ENCODE measurements around the gene ZNF3.

Gene ZNF3

DNA sequence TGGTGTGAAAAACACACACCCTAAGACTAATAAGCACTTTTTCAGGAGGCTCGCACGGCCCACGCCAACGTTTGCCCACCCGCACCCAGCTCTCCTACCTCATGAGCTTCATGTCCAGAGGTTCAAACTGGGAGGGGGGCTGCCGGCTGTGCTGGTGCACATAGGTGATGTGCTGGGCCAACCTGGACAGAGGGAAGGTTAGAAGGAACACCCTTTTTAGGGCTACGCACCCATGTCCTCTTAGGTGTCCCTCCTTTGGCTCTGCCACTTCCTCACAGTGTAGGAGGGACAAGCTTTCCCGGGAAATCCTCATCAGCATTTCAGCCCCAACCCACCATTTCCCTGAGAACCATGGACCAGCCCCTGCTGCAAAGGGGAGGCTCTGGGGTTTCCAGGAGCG is 13.8 kb upstream of the ZNF3 start:
- no peak for ATAC-seq
- TF ChIP-seq PPARA (CRISPR knock-in tag; IDR thresholded peaks at IDR 0.05; ENCODE audit: borderline replicate concordance), result no peak
- no peak for TF ChIP-seq TOX (CRISPR knock-in tag; IDR thresholded peaks at IDR 0.05; ENCODE audit: borderline replicate concordance)
- no peak for TF ChIP-seq ZNF70 (CRISPR knock-in tag; IDR thresholded peaks at IDR 0.05)
- no peak for TF ChIP-seq ZNF565 (CRISPR knock-in tag; conservative IDR thresholded peaks at IDR 0.05; ENCODE audit: low read depth)
- TF ChIP-seq, protein P1, sequence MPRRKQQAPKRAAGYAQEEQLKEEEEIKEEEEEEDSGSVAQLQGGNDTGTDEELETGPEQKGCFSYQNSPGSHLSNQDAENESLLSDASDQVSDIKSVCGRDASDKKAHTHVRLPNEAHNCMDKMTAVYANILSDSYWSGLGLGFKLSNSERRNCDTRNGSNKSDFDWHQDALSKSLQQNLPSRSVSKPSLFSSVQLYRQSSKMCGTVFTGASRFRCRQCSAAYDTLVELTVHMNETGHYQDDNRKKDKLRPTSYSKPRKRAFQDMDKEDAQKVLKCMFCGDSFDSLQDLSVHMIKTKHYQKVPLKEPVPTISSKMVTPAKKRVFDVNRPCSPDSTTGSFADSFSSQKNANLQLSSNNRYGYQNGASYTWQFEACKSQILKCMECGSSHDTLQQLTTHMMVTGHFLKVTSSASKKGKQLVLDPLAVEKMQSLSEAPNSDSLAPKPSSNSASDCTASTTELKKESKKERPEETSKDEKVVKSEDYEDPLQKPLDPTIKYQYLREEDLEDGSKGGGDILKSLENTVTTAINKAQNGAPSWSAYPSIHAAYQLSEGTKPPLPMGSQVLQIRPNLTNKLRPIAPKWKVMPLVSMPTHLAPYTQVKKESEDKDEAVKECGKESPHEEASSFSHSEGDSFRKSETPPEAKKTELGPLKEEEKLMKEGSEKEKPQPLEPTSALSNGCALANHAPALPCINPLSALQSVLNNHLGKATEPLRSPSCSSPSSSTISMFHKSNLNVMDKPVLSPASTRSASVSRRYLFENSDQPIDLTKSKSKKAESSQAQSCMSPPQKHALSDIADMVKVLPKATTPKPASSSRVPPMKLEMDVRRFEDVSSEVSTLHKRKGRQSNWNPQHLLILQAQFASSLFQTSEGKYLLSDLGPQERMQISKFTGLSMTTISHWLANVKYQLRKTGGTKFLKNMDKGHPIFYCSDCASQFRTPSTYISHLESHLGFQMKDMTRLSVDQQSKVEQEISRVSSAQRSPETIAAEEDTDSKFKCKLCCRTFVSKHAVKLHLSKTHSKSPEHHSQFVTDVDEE (CRISPR knock-in tag; IDR thresholded peaks at IDR 0.05), result no peak
- no peak for TF ChIP-seq TCF4 (CRISPR knock-in tag; IDR thresholded peaks at IDR 0.05; ENCODE audit: borderline replicate concordance)
- no peak for TF ChIP-seq ISL1 (CRISPR knock-in tag; IDR thresholded peaks at IDR 0.05)
- TF ChIP-seq, protein P2, sequence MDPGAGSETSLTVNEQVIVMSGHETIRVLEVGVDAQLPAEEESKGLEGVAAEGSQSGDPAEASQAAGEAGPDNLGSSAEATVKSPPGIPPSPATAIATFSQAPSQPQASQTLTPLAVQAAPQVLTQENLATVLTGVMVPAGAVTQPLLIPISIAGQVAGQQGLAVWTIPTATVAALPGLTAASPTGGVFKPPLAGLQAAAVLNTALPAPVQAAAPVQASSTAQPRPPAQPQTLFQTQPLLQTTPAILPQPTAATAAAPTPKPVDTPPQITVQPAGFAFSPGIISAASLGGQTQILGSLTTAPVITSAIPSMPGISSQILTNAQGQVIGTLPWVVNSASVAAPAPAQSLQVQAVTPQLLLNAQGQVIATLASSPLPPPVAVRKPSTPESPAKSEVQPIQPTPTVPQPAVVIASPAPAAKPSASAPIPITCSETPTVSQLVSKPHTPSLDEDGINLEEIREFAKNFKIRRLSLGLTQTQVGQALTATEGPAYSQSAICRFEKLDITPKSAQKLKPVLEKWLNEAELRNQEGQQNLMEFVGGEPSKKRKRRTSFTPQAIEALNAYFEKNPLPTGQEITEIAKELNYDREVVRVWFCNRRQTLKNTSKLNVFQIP (CRISPR knock-in tag; IDR thresholded peaks at IDR 0.05; ENCODE audit: borderline replicate concordance, low read depth), result no peak
- TF ChIP-seq BACH2 (CRISPR knock-in tag; IDR thresholded peaks at IDR 0.05; ENCODE audit: borderline replicate concordance), result no peak
- no peak for TF ChIP-seq ZC3H10 (CRISPR knock-in tag; IDR thresholded peaks at IDR 0.05)
- TF ChIP-seq ARNTL (CRISPR knock-in tag; IDR thresholded peaks at IDR 0.05; ENCODE audit: borderline replicate concordance, low read depth), result no peak
- no peak for TF ChIP-seq GLIS3 (CRISPR knock-in tag; IDR thresholded peaks at IDR 0.05)
- TF ChIP-seq SNAI2 (CRISPR knock-in tag; IDR thresholded peaks at IDR 0.05), result no peak
- no peak for TF ChIP-seq RARB (CRISPR knock-in tag; IDR thresholded peaks at IDR 0.05)

DNA sequence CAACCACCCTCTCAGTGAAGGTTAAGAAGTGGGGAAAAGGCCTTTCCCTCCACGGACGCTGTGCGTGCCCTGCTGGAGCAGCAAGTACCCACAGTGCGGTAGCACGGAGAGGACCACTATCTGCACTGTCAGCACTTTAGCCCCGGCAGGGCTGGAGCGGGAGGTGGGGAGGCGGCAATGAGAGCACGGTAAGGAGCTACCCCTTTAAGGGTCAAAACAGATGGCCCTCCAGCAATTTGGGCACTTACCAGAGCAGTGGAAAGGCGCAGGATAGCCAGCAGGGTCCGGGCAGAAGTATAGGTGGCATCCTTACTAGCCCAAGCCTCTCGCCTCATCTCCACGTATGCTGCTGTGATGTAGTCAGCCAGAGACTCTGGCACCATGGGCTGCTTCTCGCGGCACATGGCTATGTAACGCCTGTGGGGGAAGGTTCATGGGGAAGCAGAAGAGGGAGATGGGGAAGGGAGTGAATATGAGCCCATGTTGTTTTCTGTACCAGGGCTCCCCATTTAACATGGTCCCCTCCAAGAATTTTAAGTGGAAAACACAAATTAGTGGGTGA is 12.5 kb upstream of the ZNF3 start:
- no peak; the same call in 1 of the 3 replicates for ATAC-seq
- TF ChIP-seq, protein P3, sequence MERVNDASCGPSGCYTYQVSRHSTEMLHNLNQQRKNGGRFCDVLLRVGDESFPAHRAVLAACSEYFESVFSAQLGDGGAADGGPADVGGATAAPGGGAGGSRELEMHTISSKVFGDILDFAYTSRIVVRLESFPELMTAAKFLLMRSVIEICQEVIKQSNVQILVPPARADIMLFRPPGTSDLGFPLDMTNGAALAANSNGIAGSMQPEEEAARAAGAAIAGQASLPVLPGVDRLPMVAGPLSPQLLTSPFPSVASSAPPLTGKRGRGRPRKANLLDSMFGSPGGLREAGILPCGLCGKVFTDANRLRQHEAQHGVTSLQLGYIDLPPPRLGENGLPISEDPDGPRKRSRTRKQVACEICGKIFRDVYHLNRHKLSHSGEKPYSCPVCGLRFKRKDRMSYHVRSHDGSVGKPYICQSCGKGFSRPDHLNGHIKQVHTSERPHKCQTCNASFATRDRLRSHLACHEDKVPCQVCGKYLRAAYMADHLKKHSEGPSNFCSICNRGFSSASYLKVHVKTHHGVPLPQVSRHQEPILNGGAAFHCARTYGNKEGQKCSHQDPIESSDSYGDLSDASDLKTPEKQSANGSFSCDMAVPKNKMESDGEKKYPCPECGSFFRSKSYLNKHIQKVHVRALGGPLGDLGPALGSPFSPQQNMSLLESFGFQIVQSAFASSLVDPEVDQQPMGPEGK (CRISPR knock-in tag; IDR thresholded peaks at IDR 0.05; ENCODE audit: borderline replicate concordance), result 0 out of 2 replicates have a peak, but pooled peaks have one; percentile 26
- TF ChIP-seq ZNF70 (CRISPR knock-in tag; IDR thresholded peaks at IDR 0.05), result no peak

DNA sequence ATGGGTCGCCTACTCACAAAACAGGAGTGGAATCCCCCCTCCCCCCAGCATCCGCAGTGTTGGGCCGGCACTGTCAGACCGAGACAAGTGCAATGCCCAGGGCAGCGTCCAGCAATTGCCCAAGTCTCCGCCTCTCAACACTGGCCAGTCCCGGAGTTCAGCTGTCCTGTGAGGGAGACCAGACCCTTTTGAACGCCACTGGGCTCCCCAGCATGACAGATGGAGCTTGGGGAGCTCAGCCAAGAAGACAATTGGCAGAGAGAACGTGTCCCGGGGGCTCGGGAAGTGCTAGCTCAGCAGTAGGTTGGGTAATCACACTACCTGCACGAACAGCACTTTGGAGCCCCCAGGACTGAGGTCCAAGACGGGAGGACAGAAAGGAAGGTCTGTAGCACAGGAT is 12.0 kb upstream of the ZNF3 start:
- ATAC-seq, result peak; percentile 1; the same call in 1 of the 3 replicates

More for the DNA sequence above, 12.0 kb upstream of the ZNF3 start:
- no peak for TF ChIP-seq TCF4 (CRISPR knock-in tag; IDR thresholded peaks at IDR 0.05; ENCODE audit: borderline replicate concordance)
- no peak for TF ChIP-seq BACH2 (CRISPR knock-in tag; IDR thresholded peaks at IDR 0.05; ENCODE audit: borderline replicate concordance)
- no peak for TF ChIP-seq PPARA (CRISPR knock-in tag; IDR thresholded peaks at IDR 0.05; ENCODE audit: borderline replicate concordance)
- TF ChIP-seq, protein P4, sequence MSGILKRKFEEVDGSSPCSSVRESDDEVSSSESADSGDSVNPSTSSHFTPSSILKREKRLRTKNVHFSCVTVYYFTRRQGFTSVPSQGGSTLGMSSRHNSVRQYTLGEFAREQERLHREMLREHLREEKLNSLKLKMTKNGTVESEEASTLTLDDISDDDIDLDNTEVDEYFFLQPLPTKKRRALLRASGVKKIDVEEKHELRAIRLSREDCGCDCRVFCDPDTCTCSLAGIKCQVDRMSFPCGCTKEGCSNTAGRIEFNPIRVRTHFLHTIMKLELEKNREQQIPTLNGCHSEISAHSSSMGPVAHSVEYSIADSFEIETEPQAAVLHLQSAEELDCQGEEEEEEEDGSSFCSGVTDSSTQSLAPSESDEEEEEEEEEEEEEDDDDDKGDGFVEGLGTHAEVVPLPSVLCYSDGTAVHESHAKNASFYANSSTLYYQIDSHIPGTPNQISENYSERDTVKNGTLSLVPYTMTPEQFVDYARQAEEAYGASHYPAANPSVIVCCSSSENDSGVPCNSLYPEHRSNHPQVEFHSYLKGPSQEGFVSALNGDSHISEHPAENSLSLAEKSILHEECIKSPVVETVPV (CRISPR knock-in tag; IDR thresholded peaks at IDR 0.05), result no peak
- TF ChIP-seq ESRRG (CRISPR knock-in tag; IDR thresholded peaks at IDR 0.05), result no peak
- TF ChIP-seq, protein P3 (CRISPR knock-in tag; IDR thresholded peaks at IDR 0.05; ENCODE audit: borderline replicate concordance), result no peak

All from SK-N-SH treated with all-trans-retinoic acid at 6 μM for 48 hours (cell line).